OCI-LY1 (cell line): ENCODE measurements around the gene FNIP1.

Source experiments
- CTCF ChIP-seq: fragments of 200-600 bp; sonication (generic), shearing (Covaris generic); IDR thresholded peaks from 2 replicates; pipeline ENCODE4 v1.5.1; 2017; ENCODE audit warnings: mild to moderate bottlenecking, antibody characterized with exemption, low read length, moderate library complexity, mixed read lengths
- EZH2 ChIP-seq: fragments of 200-600 bp; sonication (generic), shearing (Covaris generic); IDR thresholded peaks from 2 replicates; pipeline ENCODE4 v1.8.0; 2017; ENCODE audit warnings: borderline replicate concordance, mixed run types, mild to moderate bottlenecking, antibody characterized with exemption, low read length, moderate library complexity, mixed read lengths

DNA sequence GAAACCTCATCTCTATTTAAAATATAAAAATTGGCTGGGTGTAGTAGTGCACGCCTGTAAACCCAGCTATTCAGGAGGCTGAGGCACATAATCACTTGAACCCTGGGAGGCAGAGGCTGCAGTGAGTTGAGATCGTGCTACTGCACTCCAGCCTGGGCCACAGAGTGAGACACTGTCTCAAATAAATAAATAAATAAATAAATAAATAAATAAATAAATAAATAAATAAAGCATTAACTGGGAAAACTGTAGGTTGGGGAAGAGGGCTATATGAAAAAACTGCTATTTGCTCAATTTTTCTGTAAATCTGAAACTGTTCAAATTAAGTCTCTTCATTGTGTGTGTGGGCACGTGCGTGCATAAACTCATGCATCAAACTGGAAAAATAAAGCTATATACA lies 101.9 kb downstream of the FNIP1 start:
- no peak for TF ChIP-seq CTCF
- TF ChIP-seq EZH2 = no peak
